NCI-H2171 treated with DMSO at 0.1 percent for 48 hours (cell line): ENCODE results near the gene DIP2C.

Experiments
- DNase-seq: peaks from one replicate; lab custom pipeline; 2025; lab: John Stamatoyannopoulos, UW

Gene DIP2C

DNA sequence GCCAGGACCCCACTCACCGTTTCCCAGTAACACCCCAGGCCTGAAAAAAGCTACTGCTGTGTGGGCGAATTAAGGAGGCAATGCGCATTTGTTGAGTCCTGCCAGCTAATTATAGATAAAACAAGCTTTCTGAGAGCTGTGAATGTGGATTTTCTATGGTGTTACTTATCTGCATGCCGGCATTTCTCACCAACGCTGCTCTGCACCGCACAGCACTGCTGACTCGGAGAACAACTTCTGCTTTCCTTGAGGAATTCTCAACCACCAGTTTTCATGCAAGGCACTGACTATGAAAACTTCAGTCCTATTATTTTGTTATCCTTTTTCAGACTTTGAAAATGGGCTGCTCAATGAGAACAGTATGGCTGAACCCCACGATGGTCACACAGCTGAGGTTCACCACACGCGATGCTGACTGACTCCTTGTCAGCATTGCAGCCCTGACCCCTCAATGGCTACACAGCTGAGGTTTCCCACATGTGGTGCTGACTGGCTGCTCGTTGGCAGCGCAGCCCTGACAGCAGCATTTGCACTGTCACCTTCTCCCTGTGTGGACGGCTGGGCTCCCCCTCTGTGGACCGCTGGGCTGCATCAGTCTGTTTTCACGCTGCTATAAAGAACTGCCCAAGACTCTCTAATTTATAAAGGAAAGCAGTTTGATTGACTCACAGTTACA is 190.6 kb downstream of the DIP2C start:
- no peak for DNase-seq

DNA sequence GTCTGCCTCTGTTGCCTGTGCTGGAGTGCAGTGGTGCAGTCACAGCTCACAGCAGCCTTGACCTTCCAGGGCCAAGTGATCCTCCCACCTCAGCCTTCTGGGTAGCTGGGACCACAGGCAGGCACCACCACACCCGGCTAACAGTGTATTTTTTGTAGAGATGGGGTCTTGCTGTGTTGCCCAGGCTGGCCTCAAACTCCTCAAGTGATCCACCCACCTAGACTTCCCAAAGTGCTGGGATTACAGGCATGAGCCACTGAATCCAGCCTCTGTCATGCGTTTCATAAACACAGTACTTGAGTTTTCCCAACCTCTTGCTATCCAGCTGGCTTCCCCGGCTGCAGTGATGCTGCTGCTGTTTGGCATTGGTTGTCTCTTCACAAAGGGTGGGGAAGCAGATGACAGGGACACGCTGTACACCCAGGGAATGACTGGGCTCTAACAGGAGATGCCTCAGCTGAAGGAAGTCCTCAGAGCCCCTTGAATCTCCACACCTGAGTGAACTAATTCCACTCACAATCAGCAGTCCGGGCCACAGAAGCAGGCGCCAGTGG is 191.5 kb downstream of the DIP2C start:
- no peak for DNase-seq

DNA sequence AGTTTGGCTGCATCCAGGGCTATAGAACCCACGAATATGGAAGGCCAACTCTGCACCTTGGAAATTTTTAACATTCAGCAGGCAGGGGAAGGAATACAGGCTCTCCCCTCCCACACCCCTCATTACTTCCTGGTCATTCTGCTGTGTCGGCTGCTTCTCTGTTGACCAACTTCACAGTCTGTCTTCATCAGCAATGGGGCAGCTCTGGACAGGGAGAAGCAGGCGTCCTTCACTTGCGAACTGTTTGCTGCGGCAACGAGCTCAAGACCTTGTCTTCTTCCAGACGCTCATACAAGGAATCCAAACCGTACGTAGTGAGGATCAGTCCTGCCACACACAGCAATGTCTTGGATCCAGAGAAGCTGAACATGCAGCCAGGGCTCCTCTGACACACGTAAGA is 192.2 kb downstream of the DIP2C start:
- no peak for DNase-seq

DNA sequence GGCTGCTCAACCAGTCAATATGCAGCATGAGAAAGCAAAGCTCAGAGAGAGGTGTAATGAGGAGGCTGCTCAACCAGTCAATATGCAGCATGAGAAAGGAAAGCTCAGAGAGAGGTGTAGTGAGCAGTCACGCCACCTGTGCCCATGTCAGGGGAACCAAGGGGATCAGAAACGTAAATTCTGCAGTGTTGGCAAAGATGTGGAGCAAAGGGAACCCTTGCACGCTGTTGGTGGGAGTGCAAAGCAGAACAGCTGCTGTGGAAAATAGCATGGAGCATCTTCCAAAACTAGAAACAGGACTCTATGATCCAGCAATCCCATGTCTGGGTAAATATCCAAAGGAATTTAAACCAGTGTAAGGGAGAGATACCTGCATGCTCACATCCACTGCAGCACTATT is 194.9 kb downstream of the DIP2C start:
- DNase-seq = no peak

DNA sequence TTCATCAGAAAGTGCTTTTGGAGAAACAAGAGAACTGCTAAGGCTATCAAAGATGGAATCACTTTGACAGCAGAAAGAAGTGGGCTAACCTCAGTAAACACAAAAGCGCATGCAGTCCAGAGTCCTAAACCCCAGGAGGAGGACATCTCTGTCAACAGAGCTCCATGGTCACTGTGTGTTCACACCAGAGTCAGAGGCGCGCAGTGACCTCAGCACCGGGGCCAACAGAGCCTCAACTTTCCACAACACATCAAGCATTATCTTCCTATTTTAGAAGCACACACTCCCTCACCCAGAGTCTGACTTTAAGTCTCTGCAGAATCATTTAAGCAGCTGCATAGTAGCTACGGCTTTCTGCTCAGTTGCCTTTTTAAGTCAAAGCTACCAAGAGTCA is 195.3 kb downstream of the DIP2C start:
- no peak for DNase-seq

DNA sequence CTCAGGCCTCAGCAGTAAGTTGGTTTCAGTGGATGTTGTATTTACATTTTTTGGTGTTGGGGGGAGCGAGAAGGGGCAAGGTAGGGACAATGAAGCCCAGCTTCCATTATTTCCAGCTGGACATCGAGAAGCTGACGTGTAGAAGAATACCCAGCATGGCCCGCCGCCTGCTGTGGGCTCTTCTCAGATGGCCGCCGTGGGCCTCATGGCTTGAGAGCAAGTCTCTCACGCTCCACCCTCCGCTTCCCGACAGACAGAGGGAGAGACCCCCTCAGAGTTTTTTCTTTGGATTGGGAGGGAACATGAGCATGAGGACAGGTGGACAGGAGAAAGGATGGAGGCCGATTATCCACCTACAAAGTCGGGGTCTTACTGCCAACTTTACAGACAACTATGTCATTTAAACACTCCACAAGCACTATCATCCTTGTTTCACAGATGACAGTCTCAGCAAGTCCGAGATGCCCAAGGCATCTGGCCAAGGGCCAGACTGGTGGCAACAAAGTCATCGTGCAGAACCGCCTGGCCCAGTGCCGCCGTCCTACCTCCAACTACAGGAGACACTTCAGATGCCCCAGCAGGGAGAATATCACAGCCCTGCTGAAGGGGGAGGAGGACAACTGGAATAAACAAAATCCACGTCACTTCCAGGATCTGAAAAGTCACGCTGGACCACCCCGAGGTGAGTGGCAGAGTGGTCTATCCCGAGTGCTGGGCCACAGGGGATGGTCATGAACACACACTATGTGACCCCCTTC is 195.9 kb downstream of the DIP2C start:
- DNase-seq = no peak

DNA sequence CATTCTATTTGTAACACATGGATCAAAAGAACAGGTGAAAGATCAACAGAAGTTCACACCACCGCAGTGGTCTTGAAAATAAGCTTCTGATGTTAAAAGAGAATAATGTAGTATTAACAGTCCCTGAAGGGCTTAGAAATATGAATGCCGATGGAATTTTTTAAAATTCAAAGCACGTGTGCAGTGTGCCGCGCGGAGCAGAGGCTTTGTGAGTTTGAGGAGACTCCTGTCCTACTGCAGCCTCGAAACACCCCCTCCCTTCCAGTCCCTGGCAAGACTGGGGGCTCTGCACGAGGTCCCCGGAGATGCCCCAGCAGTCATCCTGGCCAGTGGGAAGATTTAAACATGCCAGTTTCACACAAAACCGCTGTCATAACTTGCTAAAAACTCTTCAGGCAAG is 196.6 kb downstream of the DIP2C start:
- DNase-seq = no peak

DNA sequence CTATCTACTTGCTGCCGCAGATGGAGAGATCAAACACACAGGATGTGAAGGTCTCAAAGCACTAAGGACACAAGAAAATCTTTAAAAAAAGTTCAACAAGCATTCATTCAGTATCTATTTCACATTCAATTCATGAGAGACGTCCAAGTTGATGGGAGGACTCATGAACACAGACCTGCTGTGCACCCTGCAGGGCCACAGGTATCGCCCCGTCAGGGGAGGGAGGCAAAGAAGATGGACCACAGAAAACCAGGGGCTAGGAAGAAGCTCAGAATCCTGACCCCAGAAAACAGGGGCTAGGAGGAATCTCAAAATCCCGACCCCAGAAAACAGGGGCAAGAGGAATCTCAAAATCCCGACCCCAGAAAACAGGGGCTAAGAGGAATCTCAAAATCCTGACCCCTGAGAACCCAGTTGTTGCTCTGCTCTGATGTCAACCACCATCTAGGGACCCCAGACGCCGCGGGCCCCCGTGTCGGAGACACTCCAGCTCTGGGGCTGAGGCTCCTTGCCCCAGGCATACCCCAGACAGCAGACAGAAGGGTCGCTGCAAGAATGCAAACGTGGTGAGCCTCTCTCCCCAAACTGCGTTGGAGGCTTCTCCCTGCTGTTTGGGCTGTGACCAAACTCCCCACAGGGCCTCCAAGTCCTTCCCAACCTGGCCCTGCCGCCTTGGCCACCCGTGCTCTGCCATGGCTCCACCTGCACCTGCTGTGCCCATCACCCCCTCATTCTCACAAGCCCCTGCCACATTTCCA is 197.6 kb downstream of the DIP2C start:
- DNase-seq = no peak

DNA sequence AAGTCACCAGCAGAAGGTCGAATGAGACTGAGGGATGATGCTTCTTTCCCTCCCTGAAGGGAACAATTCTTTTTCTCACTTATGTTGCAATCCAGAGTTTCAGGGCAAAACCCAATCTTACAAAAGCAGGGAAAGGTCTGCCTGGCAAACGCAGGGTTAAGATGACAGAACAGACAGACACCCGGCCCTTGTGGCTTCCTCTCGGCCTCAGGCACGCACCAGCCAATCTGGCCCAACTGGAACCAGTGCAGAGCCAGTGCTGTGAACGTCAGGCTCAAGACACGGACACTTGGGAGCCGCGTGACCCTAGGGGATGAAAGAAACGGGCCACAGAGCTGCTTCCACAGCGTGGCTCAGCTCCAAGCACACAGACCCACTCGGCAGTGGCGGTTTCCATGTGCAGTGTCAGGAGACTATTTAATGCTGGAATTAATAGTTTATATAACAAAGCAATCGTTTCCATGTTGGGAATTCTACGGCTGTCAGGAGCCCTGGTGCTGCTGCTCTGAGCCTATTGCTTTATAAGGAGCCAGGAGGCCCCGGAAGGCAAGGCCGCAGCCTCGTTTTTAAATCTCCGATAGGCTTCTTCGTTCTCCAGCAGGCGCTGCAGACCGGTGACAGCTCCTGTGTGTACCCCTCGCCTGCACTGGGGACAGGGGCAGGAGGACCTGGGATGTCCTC is 198.4 kb downstream of the DIP2C start:
- DNase-seq = no peak

DNA sequence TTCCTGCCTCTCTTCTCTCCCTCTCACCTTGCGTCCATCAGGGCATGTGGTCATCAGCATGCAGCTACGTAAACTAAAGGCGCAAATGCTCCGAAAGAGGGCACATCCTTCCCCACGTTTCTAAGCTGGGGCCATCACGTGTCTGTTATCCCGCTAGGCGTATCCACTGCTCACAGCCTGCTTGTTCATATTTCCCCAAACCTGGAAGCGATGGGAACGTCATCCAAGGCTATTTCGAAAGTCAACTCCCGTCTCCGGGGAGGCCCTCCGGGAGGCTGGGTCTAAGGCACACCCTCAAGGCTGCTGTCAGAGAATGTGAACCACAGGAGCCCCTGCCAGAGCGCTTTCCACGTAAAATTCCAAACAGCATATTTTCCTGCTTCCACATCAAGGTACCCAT is 199.2 kb downstream of the DIP2C start:
- no peak for DNase-seq

DNA sequence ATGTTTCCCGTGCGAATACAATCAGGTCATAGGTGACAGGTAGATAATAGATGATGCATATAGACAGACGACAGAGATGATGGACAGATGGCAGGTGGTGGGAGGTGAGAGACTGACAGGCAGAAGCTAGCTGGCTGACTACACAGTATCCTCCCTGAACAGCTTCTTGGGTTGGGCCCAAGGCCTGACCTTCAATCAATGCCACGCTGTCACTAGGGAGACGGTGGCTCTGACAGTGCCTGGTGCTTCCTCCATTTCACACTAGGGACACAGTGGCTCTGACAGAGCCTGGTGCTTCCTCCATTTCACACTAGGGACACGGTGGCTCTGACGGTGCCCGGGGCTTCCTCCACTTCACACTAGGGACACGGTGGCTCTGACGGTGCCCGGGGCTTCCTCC is 200.1 kb downstream of the DIP2C start:
- no peak for DNase-seq

DNA sequence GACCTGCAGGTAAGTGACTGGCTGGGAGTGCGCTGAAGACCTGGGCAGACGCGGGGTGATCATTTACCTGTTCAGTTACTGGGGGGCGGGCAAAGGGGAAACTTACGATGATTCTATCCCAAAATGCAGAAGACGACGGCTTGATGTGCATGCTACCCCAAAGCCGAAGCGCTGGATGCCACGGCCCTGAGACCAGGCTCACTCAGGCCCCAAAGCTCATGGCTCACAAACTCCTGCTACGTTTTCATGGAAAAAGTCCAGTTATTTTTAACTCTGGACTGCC is 200.6 kb downstream of the DIP2C start:
- DNase-seq = no peak

DNA sequence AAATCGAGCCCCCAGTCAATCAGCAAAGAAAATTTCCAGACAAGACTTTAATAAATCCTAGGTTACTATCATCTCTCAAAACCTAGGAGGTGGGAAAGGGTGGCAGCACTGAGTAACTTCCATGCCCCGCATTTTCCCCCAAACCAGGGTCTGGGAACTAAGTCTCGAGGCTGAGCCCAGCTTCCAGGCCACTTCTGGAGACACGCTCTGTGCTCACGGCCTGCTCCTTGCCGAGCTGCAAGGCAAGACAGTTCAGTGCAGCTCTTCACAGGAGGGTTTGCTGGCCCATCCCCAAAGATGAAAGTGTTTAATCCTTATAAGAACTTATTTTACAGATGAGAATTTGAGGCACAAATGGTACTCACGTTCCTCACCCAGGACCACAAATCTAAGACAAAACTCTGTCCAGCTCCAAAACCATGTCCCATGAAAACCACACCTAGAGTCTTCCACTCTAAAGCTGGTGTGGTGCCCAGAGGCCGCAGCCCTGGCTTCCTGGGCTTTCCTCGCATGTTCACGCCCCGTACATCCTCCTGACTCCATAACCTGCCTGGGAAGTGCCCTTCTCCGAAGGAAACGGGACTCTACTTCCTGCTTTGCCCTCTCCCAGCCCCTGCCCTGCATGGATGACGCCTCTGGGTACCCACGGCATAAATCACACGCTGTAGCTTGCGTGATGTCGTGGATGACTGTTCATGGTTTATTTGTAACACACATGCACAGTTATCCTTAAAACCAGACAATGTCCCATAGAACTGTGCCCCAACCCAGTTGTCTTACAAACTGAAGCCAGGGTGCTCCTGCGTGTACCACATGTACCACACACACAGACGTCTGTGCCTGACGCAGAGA is 201.2 kb downstream of the DIP2C start:
- DNase-seq = no peak

DNA sequence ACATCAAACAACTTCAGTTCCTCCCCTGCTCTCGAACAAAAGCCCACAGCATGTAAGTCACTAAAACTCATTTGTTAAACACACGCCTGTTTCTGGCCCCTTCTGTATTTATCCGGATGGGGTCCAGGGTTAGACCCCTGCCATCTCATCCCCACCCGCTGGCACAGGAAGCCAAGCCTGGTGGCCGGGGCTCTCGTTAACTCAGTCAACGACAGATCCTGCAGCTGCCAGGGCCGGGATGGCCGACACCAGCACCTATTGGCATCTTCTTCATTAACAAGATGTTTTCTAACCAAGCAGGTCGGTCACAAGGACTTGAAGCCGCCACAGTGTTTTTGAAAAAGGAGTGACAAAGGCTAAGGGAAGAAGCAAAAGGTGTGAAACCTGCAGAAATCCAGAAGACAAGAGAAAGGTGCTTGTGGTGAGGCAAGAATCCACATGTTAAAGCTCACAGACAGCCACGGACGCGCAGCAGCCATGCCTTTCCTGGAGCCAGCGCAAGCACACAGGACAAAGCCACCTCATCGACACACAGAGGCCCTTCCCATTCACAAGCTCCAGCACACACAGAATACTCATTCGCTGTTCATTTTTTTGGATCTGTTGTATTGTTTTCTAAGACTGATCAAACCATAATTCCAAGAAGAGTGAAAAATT is 202.7 kb downstream of the DIP2C start:
- DNase-seq = no peak

DNA sequence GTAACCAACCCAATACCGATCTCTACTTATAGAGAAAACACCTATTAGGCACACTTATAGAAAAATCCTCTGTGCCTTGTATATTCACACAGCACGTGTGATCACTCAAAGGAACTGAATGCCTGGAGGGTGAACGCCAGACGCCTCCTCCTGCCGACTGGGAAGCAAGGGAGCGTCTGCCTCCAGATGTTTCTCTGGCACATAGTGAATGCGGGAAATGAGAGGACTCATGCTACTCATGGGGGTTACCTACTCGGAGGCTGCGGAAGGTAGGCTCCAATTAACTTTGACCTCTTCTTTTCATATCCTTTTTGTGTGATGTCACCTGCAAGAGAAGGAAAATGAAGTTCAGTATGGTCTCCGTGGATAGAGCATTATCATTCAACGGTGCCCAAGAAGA is 203.3 kb downstream of the DIP2C start:
- no peak for DNase-seq

DNA sequence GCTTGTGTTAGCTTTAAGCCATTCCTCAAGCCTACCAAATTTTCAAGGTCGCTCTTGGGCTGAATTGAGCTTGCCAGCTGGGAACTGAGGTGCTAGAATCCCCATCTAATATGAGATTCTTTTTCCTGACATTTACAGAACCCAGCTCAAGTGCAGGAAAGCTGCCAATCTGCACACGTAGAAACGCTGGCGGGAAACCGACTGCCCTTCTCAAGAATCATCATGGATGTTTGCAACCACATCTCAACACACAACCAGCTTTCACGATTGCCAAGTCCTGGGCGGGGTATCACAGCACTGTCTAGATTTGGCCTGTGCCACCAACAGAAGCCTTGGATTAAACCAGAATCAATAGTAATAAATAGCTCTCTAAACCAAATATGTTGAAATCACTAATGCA is 203.7 kb downstream of the DIP2C start:
- DNase-seq = peak; percentile 8

DNA sequence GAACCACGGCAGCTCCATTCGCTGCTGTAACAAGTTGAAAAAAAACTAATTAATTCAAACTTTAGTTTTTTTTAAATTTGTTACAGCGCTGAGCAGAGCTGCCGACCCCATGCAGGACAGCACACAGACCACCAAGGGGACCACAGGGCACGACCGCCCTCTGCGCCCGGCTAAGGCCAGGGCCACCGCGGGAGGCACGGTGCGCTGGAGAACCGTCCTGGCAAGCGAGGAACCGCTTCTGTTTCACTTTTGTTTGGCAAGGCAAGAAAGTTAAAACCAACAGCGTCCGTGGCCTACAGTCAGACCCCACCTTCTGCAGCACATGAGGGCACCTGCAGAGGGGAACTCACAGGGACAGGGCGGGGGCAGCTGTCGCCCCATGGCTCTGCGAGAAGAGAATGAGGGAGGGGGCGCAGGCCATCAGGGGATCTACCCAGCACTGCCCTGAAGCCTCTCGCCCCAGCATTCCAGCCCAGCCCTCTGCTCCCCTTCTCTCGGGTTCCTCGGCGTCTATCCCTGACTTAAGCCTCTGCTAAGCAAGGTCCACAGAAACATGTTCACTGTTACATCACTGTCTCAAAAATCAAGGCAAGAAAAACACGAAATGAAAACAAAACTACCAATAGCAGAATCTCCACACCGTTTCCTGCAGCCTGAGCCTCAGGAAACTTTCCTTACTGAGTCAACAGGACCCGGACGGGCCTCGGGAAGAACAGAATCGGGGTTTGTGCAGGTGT is 204.4 kb downstream of the DIP2C start:
- no peak for DNase-seq

DNA sequence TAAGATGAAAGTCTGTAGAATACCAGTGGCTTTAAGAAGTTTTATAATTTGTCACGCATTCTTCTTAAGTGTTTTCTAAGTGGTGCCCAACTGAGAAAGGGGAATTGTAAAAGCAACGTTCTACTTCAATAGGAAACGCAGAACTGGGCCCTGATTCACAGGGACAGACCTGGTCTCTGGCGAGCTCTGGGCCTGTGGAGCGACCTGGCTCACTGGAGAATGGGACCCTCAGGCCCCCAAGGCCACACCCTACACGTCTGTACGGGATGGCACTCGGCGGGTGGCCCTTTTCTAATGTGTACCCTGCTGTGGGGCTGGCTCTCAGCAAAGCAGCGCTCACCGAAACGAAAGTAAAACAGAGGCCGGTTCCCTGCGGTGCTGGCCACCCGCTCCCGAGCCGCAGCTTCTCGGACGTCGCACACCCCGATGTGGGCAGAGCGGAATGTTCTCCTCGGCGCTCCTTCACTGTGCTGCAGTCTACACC is 205.0 kb downstream of the DIP2C start:
- no peak for DNase-seq

DNA sequence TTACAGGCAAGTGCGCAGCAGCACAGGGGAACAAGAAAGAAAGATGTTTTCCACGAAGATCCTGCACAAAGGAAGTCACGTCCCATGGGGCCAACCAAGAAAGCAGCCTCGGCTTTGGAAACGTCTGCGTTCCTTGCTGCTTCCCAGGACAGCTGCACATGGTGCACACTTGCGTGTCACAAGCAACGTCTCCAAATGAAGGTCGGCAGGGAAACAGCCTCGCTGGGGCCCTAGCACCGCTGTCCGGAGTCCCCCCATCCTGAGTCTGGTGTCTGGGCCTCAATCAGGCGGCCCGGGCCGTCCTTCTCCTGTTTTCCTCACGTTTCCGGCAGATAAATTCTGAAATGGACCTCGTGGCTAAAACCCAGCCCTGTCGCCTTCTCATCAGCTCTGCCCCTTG is 206.2 kb downstream of the DIP2C start:
- DNase-seq = no peak

DNA sequence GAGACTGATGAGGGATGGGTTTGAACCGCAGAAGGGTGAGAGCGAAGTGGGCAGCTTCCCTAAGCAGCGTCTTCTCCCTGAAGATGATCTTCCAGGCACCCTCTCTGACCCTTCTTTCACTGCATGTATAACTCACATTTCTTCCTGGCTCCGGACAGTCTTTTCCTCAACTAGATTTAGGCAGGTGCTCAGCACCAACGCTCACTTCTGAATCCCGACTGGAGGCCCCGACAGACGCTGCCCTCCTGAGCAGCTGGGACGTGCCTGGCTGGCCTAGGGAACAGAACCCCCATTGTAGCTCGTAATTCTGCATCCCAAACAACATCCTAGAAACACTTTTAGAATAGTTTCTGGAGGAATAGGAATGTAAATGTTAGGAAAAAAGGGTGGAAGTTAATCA is 206.6 kb downstream of the DIP2C start:
- DNase-seq = no peak
